Adrenal gland (tissue), 5 donors: ENCODE results near the gene CARS2.
A peak's percentile ranks its signal among the peaks of the same experiment; 100 is the strongest.

Source experiments
- POLR2A ChIP-seq, 2 donors: fragments of 450-650 bp; IDR thresholded peaks; one replicate each; pipeline ENCODE4 v1.6.1; 2017; ENCODE audit warnings: antibody characterized with exemption in 2 of 2, mild to moderate bottlenecking in 2 of 2, moderate library complexity in 1 of 2
- TF ChIP-seq, protein P1 (sequence below), 6 experiments: fragments of 450-650 bp in 4 of 6; fragments of 200-600 bp in 2 of 6; sonication (generic) in 1 of 6; IDR thresholded peaks; 1 replicate in 5 of 6; 2 replicates in 1 of 6; pipeline versions ENCODE4 v1.5.1 to v1.8.0; 2016 to 2021; ENCODE audit warnings: antibody characterized with exemption in 6 of 6, mild to moderate bottlenecking in 2 of 6, moderate library complexity in 1 of 6
- donor health status: DM: no; HTN: no; CAD: no.

DNA sequence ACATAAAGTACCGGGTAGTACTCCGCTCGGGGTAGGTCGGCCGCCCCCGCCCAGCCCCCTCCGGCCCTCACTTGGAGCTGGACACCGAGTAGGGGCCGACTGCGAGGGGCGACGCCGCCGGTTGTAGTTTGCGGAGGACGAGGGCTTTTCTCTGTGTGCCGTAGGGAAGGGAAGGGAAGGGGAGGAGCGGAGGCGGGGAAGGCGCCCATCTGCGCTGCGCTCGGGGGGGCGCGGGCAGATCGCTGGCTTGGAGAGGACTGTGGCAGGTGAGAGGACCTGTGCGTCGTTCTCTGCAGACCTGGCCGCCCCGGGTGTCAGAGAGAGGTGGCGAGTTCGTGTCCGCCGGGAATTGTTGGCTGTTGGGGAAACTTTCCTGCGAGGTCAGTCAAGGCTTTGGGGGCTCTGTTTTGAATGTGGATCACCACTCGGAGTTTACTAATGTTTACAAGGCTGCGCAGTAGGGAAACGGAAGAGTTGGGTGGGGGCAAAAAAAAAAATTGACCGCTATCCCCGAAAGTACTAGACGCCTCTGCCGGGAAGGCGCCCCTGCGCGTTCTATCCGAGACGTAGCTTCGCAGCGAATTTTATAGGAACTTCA is 9.0 kb upstream of the CARS2 start:
- TF ChIP-seq POLR2A (IDR thresholded peaks at IDR 0.05), result peak; percentile 100
- TF ChIP-seq, protein P1, sequence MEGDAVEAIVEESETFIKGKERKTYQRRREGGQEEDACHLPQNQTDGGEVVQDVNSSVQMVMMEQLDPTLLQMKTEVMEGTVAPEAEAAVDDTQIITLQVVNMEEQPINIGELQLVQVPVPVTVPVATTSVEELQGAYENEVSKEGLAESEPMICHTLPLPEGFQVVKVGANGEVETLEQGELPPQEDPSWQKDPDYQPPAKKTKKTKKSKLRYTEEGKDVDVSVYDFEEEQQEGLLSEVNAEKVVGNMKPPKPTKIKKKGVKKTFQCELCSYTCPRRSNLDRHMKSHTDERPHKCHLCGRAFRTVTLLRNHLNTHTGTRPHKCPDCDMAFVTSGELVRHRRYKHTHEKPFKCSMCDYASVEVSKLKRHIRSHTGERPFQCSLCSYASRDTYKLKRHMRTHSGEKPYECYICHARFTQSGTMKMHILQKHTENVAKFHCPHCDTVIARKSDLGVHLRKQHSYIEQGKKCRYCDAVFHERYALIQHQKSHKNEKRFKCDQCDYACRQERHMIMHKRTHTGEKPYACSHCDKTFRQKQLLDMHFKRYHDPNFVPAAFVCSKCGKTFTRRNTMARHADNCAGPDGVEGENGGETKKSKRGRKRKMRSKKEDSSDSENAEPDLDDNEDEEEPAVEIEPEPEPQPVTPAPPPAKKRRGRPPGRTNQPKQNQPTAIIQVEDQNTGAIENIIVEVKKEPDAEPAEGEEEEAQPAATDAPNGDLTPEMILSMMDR (IDR thresholded peaks at IDR 0.05), result peak in 2 of 6 experiments; percentile 5 to 15
